Measurements from ENCODE around the gene IPO11.

IPO11 gene

GRCh38 chr5:62432621-62433064, 20.1 kb downstream of the IPO11 start:
- no peak overlapping the region for H3K4me3 ChIP-seq (ENCODE audit: insufficient read depth, low read length, poor library complexity, severe bottlenecking)
- H3K36me3 ChIP-seq (ENCODE audit: low read length) = no peaks in the 10 kb centered on the region
- no peaks in the 10 kb centered on the region for H3K9me3 ChIP-seq (ENCODE audit: insufficient read depth, low read length)
- H3K9me2 ChIP-seq (replicated peaks; ENCODE audit: insufficient read depth, low read length) = no peaks in the 10 kb centered on the region
- no peak overlapping the region for H3K27ac ChIP-seq (ENCODE audit: low read depth, low read length)
- no peaks in the 10 kb centered on the region for H3F3A ChIP-seq (ENCODE audit: insufficient read depth)
- no peak overlapping the region for H3K4me2 ChIP-seq (ENCODE audit: low read depth, low read length, poor library complexity, severe bottlenecking)
- peaks cover 89% of the 10 kb centered on the region for H3K79me2 ChIP-seq (ENCODE audit: insufficient read depth, low read length)
- no peaks in the 10 kb centered on the region for H3K27me3 ChIP-seq (ENCODE audit: low read length)
- TF ChIP-seq EZH2phosphoT487 (conservative IDR thresholded peaks at IDR 0.05; ENCODE audit: low read length) (no peak), CTCF (IDR thresholded peaks at IDR 0.05; ENCODE audit: insufficient read depth, low read length, poor library complexity, severe bottlenecking) (no peak)
- H2AFZ ChIP-seq (ENCODE audit: low read depth, low read length, severe bottlenecking) = no peak overlapping the region
- no peak overlapping the region for H3K9ac ChIP-seq (ENCODE audit: low read length)
- peaks cover 9% of the 10 kb centered on the region for H4K20me1 ChIP-seq (ENCODE audit: low read depth, low read length)

- Histone ChIP-seq H3K9ac (ENCODE audit: low read length) (no peak overlapping the region), H3K36me3 (ENCODE audit: low read length) (peaks cover 22% of the 10 kb centered on the region), H3K4me3 (ENCODE audit: insufficient read depth, low read length, poor library complexity, severe bottlenecking) (no peak overlapping the region), H3K27ac (ENCODE audit: low read depth, low read length) (no peak overlapping the region), H3K4me2 (ENCODE audit: low read depth, low read length, poor library complexity, severe bottlenecking) (no peak overlapping the region), H3F3A (ENCODE audit: insufficient read depth) (no peaks in the 10 kb centered on the region), H3K79me2 (ENCODE audit: insufficient read depth, low read length) (no peaks in the 10 kb centered on the region; the same call in 1 of the 2 replicates), H2AFZ (ENCODE audit: low read depth, low read length, severe bottlenecking) (no peak overlapping the region), H3K27me3 (ENCODE audit: low read length) (no peaks in the 10 kb centered on the region), H4K20me1 (ENCODE audit: low read depth, low read length) (no peaks in the 10 kb centered on the region), H3K9me3 (ENCODE audit: insufficient read depth, low read length) (no peaks in the 10 kb centered on the region), H3K9me2 (replicated peaks; ENCODE audit: insufficient read depth, low read length) (no peaks in the 10 kb centered on the region)
- TF ChIP-seq EZH2phosphoT487 (conservative IDR thresholded peaks at IDR 0.05; ENCODE audit: low read length) = no peak
These were observed 36.0 kb downstream of the IPO11 start for GRCh38 chr5:62448528-62448927.

- no peaks in the 10 kb centered on the region for H3F3A ChIP-seq (ENCODE audit: insufficient read depth)
- no peak overlapping the region for H3K4me3 ChIP-seq (ENCODE audit: insufficient read depth, low read length, poor library complexity, severe bottlenecking)
- H3K27me3 ChIP-seq (ENCODE audit: low read length) = no peaks in the 10 kb centered on the region
- no peak overlapping the region for H2AFZ ChIP-seq (ENCODE audit: low read depth, low read length, severe bottlenecking)
- no peaks in the 10 kb centered on the region for H4K20me1 ChIP-seq (ENCODE audit: low read depth, low read length)
- no peaks in the 10 kb centered on the region for H3K9me3 ChIP-seq (ENCODE audit: insufficient read depth, low read length)
- no peak for TF ChIP-seq EZH2phosphoT487 (conservative IDR thresholded peaks at IDR 0.05; ENCODE audit: low read length)
- TF ChIP-seq CTCF (IDR thresholded peaks at IDR 0.05; ENCODE audit: insufficient read depth, low read length, poor library complexity, severe bottlenecking) = no peak
- H3K9me2 ChIP-seq (replicated peaks; ENCODE audit: insufficient read depth, low read length) = no peaks in the 10 kb centered on the region
- no peaks in the 10 kb centered on the region; the same call in 1 of the 2 replicates for H3K79me2 ChIP-seq (ENCODE audit: insufficient read depth, low read length)
- no peak overlapping the region for H3K4me2 ChIP-seq (ENCODE audit: low read depth, low read length, poor library complexity, severe bottlenecking)
- H3K9ac ChIP-seq (ENCODE audit: low read length) = no peak overlapping the region
- no peak overlapping the region for H3K27ac ChIP-seq (ENCODE audit: low read depth, low read length)
- H3K36me3 ChIP-seq (ENCODE audit: low read length) = peaks cover 22% of the 10 kb centered on the region
These were observed 37.7 kb downstream of the IPO11 start for GRCh38 chr5:62450259-62450658.

GRCh38 chr5:62457071-62457470, 44.5 kb downstream of the IPO11 start:
- Histone ChIP-seq H3K9me2 (replicated peaks; ENCODE audit: insufficient read depth, low read length) (no peaks in the 10 kb centered on the region), H3K4me2 (ENCODE audit: low read depth, low read length, poor library complexity, severe bottlenecking) (no peak overlapping the region), H3K27me3 (ENCODE audit: low read length) (no peaks in the 10 kb centered on the region), H4K20me1 (ENCODE audit: low read depth, low read length) (no peaks in the 10 kb centered on the region), H3K4me3 (ENCODE audit: insufficient read depth, low read length, poor library complexity, severe bottlenecking) (no peak overlapping the region), H3K9ac (ENCODE audit: low read length) (no peak overlapping the region), H3K9me3 (ENCODE audit: insufficient read depth, low read length) (no peaks in the 10 kb centered on the region), H2AFZ (ENCODE audit: low read depth, low read length, severe bottlenecking) (no peak overlapping the region), H3K79me2 (ENCODE audit: insufficient read depth, low read length) (peaks cover 8% of the 10 kb centered on the region), H3K36me3 (ENCODE audit: low read length) (no peaks in the 10 kb centered on the region), H3K27ac (ENCODE audit: low read depth, low read length) (no peak overlapping the region), H3F3A (ENCODE audit: insufficient read depth) (peaks cover 9% of the 10 kb centered on the region; the same call in 1 of the 2 replicates)
- TF ChIP-seq CTCF (IDR thresholded peaks at IDR 0.05; ENCODE audit: insufficient read depth, low read length, poor library complexity, severe bottlenecking) (no peak), EZH2phosphoT487 (conservative IDR thresholded peaks at IDR 0.05; ENCODE audit: low read length) (no peak)
